ENCODE results near the gene GPR137B. TPM values are rescaled to one million over a fixed set of nuclear protein-coding genes. Genes with fewer than 3 reads are reported as not detected.

The GPR137B gene
- total and polyA plus RNA-seq, 9 of the 15 experiments (the other 6 are each of a cell fraction or from before 2014, with no cell fraction given), result 0.04 to 1.0 (median 0.62) TPM

DNA sequence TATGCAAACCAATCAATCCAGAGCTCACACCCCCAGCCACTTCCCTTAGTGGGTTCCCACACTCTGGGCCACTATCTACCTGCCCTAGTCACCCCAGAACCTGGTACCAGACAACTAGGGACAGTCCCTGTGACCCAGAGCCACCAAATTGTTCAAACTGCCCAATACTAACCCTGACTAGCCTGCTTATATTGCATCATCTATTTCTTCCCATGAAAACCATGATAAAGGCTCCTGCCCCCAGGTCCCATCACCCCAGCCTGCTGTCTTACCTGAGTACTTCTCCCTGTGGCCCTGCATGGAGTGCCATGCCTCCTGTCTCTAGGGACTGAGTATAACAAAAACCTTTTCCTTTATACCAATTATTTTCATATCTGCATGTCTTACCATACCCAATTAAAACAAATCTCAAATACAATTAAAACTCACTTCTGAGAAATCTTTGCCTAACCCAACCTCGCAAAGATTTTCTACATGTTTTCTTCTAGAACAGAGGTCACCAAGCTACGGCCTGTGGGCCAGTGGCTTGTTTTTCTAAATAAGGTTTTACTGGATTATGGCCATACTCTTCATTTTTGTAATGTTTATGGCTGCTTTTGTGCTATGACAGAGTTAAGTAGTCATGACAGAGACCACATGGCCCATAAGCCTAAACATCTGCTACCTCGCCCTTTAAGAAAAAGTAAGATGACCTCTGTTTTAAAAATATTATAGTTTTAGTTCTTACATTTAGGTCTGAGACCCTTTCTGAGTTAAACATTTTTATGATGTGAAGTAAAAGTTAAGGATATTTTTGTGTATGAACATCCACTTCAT is 46.4 kb upstream of the GPR137B start:
- CTCF ChIA-PET (ENCODE audit: low intra/inter-chr PET ratio), result no interaction called here
- FAIRE-seq (no peak), ATAC-seq (no peak), DNase-seq (ENCODE audit: extremely low read depth in 1 of 4, low spot score in 3 of 4) (peak in 1 of 4 experiments; percentile 1)
- H3K9me1 ChIP-seq (ENCODE audit: control insufficient read depth, insufficient read depth, low read length), result no peaks in the 10 kb centered on the region
- no TSS peak for BruUV-seq (replicated peaks)
- no peak overlapping the region for H3K9ac ChIP-seq (ENCODE audit: insufficient read depth in 1 of 2, low read depth in 2 of 2, low read length in 2 of 2)
- H3K4me2 ChIP-seq (ENCODE audit: insufficient read depth, low read length), result no peak overlapping the region
- H3K79me2 ChIP-seq (ENCODE audit: control insufficient read depth, insufficient read depth, low read length), result no peaks in the 10 kb centered on the region
- no peak for TF ChIP-seq CEBPG (CRISPR knock-in tag; IDR thresholded peaks at IDR 0.05)
- peak in 1 of 2 experiments; percentile 51; a peak in 2 of 4 replicates for TF ChIP-seq CEBPG (tag; conservative IDR thresholded peaks at IDR 0.05 in 1 of 2, IDR thresholded peaks at IDR 0.05 in 1 of 2)
- TF ChIP-seq SRSF9 (IDR thresholded peaks at IDR 0.05; ENCODE audit: borderline replicate concordance, low read depth, low read length), result no peak
- peak; percentile 60; the same call in 1 of the 2 replicates for TF ChIP-seq ZSCAN32 (CRISPR knock-in tag; IDR thresholded peaks at IDR 0.05)
- no peak for TF ChIP-seq ZNF707 (CRISPR knock-in tag; conservative IDR thresholded peaks at IDR 0.05)
- no peak for TF ChIP-seq ZNF696 (CRISPR knock-in tag; conservative IDR thresholded peaks at IDR 0.05)
- in situ Hi-C loops (cut with MboI), result no loop called here
- POLR2A ChIA-PET, result no interaction called here
- H2AFZ ChIP-seq (ENCODE audit: low read depth, low read length), result no peak overlapping the region
- no peak overlapping the region for H3K4me3 ChIP-seq
- no peak overlapping the region for H3K27ac ChIP-seq (ENCODE audit: extremely low read depth, low read depth, low read length)
- H3K27me3 ChIP-seq (ENCODE audit: control insufficient read depth in 2 of 2, insufficient read depth in 2 of 2, low read length in 2 of 2), result peaks cover 0 to 22% of the 10 kb centered on the region in 2 experiments; a peak in 3 of 5 replicates
- intact Hi-C loops (cut with micrococcal nuclease), result no loop called here
- no peaks in the 10 kb centered on the region for H3K36me3 ChIP-seq (ENCODE audit: control insufficient read depth, insufficient read depth, low read length)
- no peaks in the 10 kb centered on the region; the same call in 1 of the 2 replicates for H3K9me3 ChIP-seq (replicated peaks; ENCODE audit: control insufficient read depth, insufficient read depth, low read depth, low read length)
- no peaks in the 10 kb centered on the region for H4K20me1 ChIP-seq (replicated peaks; ENCODE audit: control insufficient read depth, insufficient read depth, low read length)
- no peaks in the 10 kb centered on the region for H3K4me1 ChIP-seq (replicated peaks in 1 of 2; ENCODE audit: control insufficient read depth in 2 of 2, insufficient read depth in 2 of 2, low read length in 2 of 2)
- 4% methylated on average over 3 of the region's 3 CpGs for WGBS (ENCODE audit: insufficient coverage, low coverage, missing lambda C conversion rate)

Measured in K562 (cell line).